ENCODE data around the gene ITGB1BP2. TPM values are rescaled to one million over a fixed set of nuclear protein-coding genes. Genes with fewer than 3 reads are reported as not detected.

Gene ITGB1BP2
- total and polyA plus RNA-seq, 2 of the 8 experiments (the other 6 are each of a cell fraction or from before 2014, with no cell fraction given): 2.9 to 5.2 TPM

- H2BK12ac ChIP-seq (ENCODE audit: low read depth, low read length): peak within 1 kb of the TSS; percentile 50; the same call in 1 of the 2 replicates
- TF ChIP-seq CREB1 (IDR thresholded peaks at IDR 0.05) (no peak), CBX8 (IDR thresholded peaks at IDR 0.05; ENCODE audit: borderline replicate concordance, low read depth, low read length) (no peak), JUN (IDR thresholded peaks at IDR 0.05; ENCODE audit: low read depth, low read length) (no peak), PHF8 (conservative IDR thresholded peaks at IDR 0.05; ENCODE audit: low read depth, low read length) (peak; percentile 43; the same call in 1 of the 2 replicates), RNF2 (IDR thresholded peaks at IDR 0.05; ENCODE audit: borderline replicate concordance, low read depth, low read length, missing control alignments, poor library complexity, severe bottlenecking) (no peak), MAX (IDR thresholded peaks at IDR 0.05) (no peak), TBP (IDR thresholded peaks at IDR 0.05; ENCODE audit: low read depth, low read length) (0 out of 2 replicates have a peak, but pooled peaks have one; percentile 33), RXRA (IDR thresholded peaks at IDR 0.05; ENCODE audit: insufficient read depth, low read depth, low read length) (no peak), NRF1 (IDR thresholded peaks at IDR 0.05; ENCODE audit: low read depth, low read length) (no peak), SP4 (IDR thresholded peaks at IDR 0.05; ENCODE audit: low read length) (no peak)
Observed at GRCh38 chrX:71254092-71254963, 47.2 kb upstream of the ITGB1BP2 start, which contains the start of gene ZMYM3. TSS of gene ZMYM3 (minus strand) at chrX:71254140. CDS start at chrX:71253255, 885 bp downstream.

More at GRCh38 chrX:71254092-71254963, 47.2 kb upstream of the ITGB1BP2 start, which contains the start of gene ZMYM3:
- Histone ChIP-seq H2BK15ac (ENCODE audit: low read length) (0 out of 2 replicates have a peak within 1 kb of the TSS, but pooled peaks have one; percentile 46), H4K8ac (ENCODE audit: extremely low read depth, insufficient read depth, low read length) (peak within 1 kb of the TSS; percentile 68), H3K4ac (replicated peaks; ENCODE audit: insufficient read length, low read depth, low read length) (no peak within 1 kb of the TSS), H4K20me1 (replicated peaks in 1 of 2; ENCODE audit: control insufficient read depth in 1 of 2, insufficient read depth in 2 of 2, low read length in 2 of 2) (no peaks in the 10 kb centered on the region), H2BK20ac (ENCODE audit: low read length) (no peak within 1 kb of the TSS), H3K4me2 (ENCODE audit: insufficient read depth in 1 of 2, low read depth in 2 of 2, low read length in 2 of 2) (peak within 1 kb of the TSS; percentile 79 to 89), H3K56ac (replicated peaks; ENCODE audit: insufficient read length, low read depth, low read length) (peak within 1 kb of the TSS; percentile 97), H3K14ac (ENCODE audit: insufficient read length) (no peak within 1 kb of the TSS), H3K9ac (replicated peaks in 1 of 4; ENCODE audit: extremely low read depth in 1 of 4, low read depth in 3 of 4, low read length in 3 of 4) (peak within 1 kb of the TSS; percentile 75 to 85 (median 79)), H4K5ac (ENCODE audit: insufficient read length, low read depth, low read length) (peak within 1 kb of the TSS; percentile 86), H2BK5ac (ENCODE audit: low read depth, low read length) (peak within 1 kb of the TSS; percentile 91; the same call in 1 of the 2 replicates), H2BK120ac (replicated peaks; ENCODE audit: low read depth, low read length) (no peak within 1 kb of the TSS), H3K27me3 (replicated peaks in 1 of 4; ENCODE audit: control insufficient read depth in 3 of 4, extremely low read depth in 1 of 4, insufficient read depth in 3 of 4, low read length in 3 of 4) (no peaks in the 10 kb centered on the region), H3K23ac (ENCODE audit: insufficient read length) (no peak within 1 kb of the TSS), H3K4me3 (ENCODE audit: extremely low read depth in 1 of 4, insufficient read depth in 2 of 4, low read depth in 3 of 4, low read length in 4 of 4) (peak within 1 kb of the TSS; percentile 79 to 99 (median 82)), H2AFZ (ENCODE audit: low read length) (no peak within 1 kb of the TSS), H3K79me1 (ENCODE audit: low read depth, low read length) (no peaks in the 10 kb centered on the region; the same call in 1 of the 2 replicates), H3K79me2 (ENCODE audit: control insufficient read depth in 1 of 2, insufficient read depth in 2 of 2, low read length in 2 of 2) (peaks cover 0 to 26% of the 10 kb centered on the region in 2 experiments; a peak in 2 of 4 replicates), H3K36me3 (ENCODE audit: control insufficient read depth in 2 of 4, insufficient read depth in 4 of 4, low read length in 3 of 4) (peaks cover 9 to 18% (median 14%) of the 10 kb centered on the region in 4 experiments), H2AK5ac (ENCODE audit: low read depth, low read length) (peak within 1 kb of the TSS; percentile 53; the same call in 1 of the 2 replicates), H3K27ac (ENCODE audit: low read depth, low read length) (peak within 1 kb of the TSS; percentile 75; the same call in 1 of the 2 replicates), H3K4me1 (replicated peaks in 1 of 4; ENCODE audit: control insufficient read depth in 3 of 4, insufficient read depth in 4 of 4, low read length in 3 of 4) (peaks cover 0 to 5% (median 3%) of the 10 kb centered on the region in 4 experiments; a peak in 4 of 7 replicates), H3K18ac (ENCODE audit: extremely low read depth, low read length) (peak within 1 kb of the TSS; percentile 87), H4K91ac (replicated peaks; ENCODE audit: insufficient read length, low read length) (peak within 1 kb of the TSS; percentile 89), H3K9me3 (ENCODE audit: insufficient read depth in 2 of 2, low read depth in 1 of 2, low read length in 1 of 2) (no peaks in the 10 kb centered on the region), H3K23me2 (ENCODE audit: low read depth, low read length) (peaks cover 6% of the 10 kb centered on the region; the same call in 1 of the 2 replicates)
- POLR2A ChIA-PET (ENCODE audit: partially characterized antibody): interaction anchor here (0.6 to 3.1 kb wide), 19 partner anchors 8 to 112 kb away, joined by 3 to 28 read pairs (median 3); partner anchors contain the start of genes ITGB1BP2, NONO and TAF1
- no peak for FAIRE-seq
- CTCF ChIA-PET (ENCODE audit: partially characterized antibody): interaction anchor here (0.5 to 2.3 kb wide), 6 partner anchors 27 to 1547 kb away, joined by 3 to 8 read pairs (median 4); partner anchors contain the start of gene NONO
- 0% methylated on average over 9 of the region's 54 CpGs; no CpG with 5 or more reads in 1 of the 2 experiments for WGBS, 2 experiments (ENCODE audit: extremely low coverage in 1 of 2, insufficient coverage in 1 of 2, insufficient read length in 1 of 2, insufficient replicate concordance in 2 of 2, low coverage in 1 of 2, low lambda C conversion rate in 2 of 2, missing lambda C conversion rate in 1 of 2)
- peak in 1 of 2 experiments; percentile 61 for DNase-seq (ENCODE audit: low read depth in 1 of 2, low spot score in 2 of 2)
